Panc1 (cell line): ENCODE data around the gene RRP36.

Experiments used
- TF ChIP-seq, protein P1 (sequence below): fragments of 450-650 bp; IDR thresholded peaks from 2 replicates; pipeline ENCODE4 v1.5.1; 2017; ENCODE audit warnings: mild to moderate bottlenecking
- TF ChIP-seq, protein P2 (sequence below), 2 experiments: IDR thresholded peaks; 2 replicates each; pipeline ENCODE4 v1.6.1; 2011 to 2012; ENCODE audit warnings: low read depth in 2 of 2, control low read depth in 1 of 2, low read length in 1 of 2, mild to moderate bottlenecking in 1 of 2, moderate library complexity in 1 of 2; ENCODE audit not compliant: insufficient read depth in 1 of 2

DNA sequence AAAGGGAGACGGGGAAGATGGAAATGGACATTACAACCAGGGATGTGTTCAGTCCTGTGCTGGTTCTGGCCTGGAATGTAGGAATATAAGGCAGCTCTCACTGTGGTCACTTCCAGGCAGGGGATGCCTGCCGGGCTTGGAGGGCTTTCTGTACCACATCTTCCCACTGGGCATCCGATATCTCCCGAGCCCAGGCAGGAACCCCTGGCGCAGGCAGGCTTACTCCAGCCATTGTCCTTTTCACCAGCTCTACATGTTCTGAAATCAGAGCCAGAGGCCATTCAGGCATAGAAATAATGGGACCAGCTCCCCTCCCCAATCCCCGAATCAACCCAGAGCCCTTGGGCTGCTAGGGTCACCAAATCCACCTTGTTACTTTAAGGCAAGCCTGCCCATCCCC lies 9.1 kb upstream of the RRP36 start:
- TF ChIP-seq, protein P1, sequence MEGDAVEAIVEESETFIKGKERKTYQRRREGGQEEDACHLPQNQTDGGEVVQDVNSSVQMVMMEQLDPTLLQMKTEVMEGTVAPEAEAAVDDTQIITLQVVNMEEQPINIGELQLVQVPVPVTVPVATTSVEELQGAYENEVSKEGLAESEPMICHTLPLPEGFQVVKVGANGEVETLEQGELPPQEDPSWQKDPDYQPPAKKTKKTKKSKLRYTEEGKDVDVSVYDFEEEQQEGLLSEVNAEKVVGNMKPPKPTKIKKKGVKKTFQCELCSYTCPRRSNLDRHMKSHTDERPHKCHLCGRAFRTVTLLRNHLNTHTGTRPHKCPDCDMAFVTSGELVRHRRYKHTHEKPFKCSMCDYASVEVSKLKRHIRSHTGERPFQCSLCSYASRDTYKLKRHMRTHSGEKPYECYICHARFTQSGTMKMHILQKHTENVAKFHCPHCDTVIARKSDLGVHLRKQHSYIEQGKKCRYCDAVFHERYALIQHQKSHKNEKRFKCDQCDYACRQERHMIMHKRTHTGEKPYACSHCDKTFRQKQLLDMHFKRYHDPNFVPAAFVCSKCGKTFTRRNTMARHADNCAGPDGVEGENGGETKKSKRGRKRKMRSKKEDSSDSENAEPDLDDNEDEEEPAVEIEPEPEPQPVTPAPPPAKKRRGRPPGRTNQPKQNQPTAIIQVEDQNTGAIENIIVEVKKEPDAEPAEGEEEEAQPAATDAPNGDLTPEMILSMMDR = no peak
- TF ChIP-seq, protein P2, sequence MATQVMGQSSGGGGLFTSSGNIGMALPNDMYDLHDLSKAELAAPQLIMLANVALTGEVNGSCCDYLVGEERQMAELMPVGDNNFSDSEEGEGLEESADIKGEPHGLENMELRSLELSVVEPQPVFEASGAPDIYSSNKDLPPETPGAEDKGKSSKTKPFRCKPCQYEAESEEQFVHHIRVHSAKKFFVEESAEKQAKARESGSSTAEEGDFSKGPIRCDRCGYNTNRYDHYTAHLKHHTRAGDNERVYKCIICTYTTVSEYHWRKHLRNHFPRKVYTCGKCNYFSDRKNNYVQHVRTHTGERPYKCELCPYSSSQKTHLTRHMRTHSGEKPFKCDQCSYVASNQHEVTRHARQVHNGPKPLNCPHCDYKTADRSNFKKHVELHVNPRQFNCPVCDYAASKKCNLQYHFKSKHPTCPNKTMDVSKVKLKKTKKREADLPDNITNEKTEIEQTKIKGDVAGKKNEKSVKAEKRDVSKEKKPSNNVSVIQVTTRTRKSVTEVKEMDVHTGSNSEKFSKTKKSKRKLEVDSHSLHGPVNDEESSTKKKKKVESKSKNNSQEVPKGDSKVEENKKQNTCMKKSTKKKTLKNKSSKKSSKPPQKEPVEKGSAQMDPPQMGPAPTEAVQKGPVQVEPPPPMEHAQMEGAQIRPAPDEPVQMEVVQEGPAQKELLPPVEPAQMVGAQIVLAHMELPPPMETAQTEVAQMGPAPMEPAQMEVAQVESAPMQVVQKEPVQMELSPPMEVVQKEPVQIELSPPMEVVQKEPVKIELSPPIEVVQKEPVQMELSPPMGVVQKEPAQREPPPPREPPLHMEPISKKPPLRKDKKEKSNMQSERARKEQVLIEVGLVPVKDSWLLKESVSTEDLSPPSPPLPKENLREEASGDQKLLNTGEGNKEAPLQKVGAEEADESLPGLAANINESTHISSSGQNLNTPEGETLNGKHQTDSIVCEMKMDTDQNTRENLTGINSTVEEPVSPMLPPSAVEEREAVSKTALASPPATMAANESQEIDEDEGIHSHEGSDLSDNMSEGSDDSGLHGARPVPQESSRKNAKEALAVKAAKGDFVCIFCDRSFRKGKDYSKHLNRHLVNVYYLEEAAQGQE (IDR thresholded peaks at IDR 0.05; ENCODE audit: insufficient read depth in 1 of 2, low read depth in 2 of 2, low read length in 1 of 2) = no peak
